ENCODE results near the gene SGSH.
A peak's percentile ranks its signal among the peaks of the same experiment; 100 is the strongest.
"Not testable (repeated sequence)": the region's sequence is repeated elsewhere in the genome, so short reads cannot be mapped to it uniquely, and the experiment has no call there.

The SGSH gene

GRCh38 chr17:80253631-80254395 lies 33.7 kb upstream of the SGSH start:
- DNase-seq (ENCODE audit: low read depth in 1 of 2, low spot score in 1 of 2): no peak

GRCh38 chr17:80252871-80253270 lies 32.7 kb upstream of the SGSH start:
- peak; percentile 73 to 76 for DNase-seq (ENCODE audit: low read depth in 1 of 2, low spot score in 1 of 2)

GRCh38 chr17:80251966-80252365 lies 31.8 kb upstream of the SGSH start:
- DNase-seq (ENCODE audit: low read depth in 1 of 2, low spot score in 1 of 2): no peak

GRCh38 chr17:80248894-80249710 lies 29.0 kb upstream of the SGSH start:
- no peak for DNase-seq (ENCODE audit: low read depth in 1 of 2, low spot score in 1 of 2)

- no peak for DNase-seq (ENCODE audit: low read depth in 1 of 2, low spot score in 1 of 2)
Observed at GRCh38 chr17:80248001-80248893, 28.1 kb upstream of the SGSH start.

- DNase-seq (ENCODE audit: low read depth in 1 of 2, low spot score in 1 of 2): no peak
Observed at GRCh38 chr17:80247561-80247960, 27.4 kb upstream of the SGSH start.

- no peak for DNase-seq (ENCODE audit: low read depth in 1 of 2, low spot score in 1 of 2)
Observed at GRCh38 chr17:80246726-80247125, 26.6 kb upstream of the SGSH start.

GRCh38 chr17:80246266-80246681 lies 26.1 kb upstream of the SGSH start:
- DNase-seq (ENCODE audit: low read depth in 1 of 2, low spot score in 1 of 2): no peak

- no peak for DNase-seq (ENCODE audit: low read depth in 1 of 2, low spot score in 1 of 2)
Observed at GRCh38 chr17:80245566-80246265, 25.6 kb upstream of the SGSH start.

- DNase-seq (ENCODE audit: low read depth in 1 of 2, low spot score in 1 of 2): no peak
Observed at GRCh38 chr17:80244871-80245509, 24.9 kb upstream of the SGSH start.

- not testable (repeated sequence) for DNase-seq (ENCODE audit: low read depth in 1 of 2, low spot score in 1 of 2)
Observed at GRCh38 chr17:80244448-80244847, 24.3 kb upstream of the SGSH start.

- no peak for DNase-seq (ENCODE audit: low read depth in 1 of 2, low spot score in 1 of 2)
Observed at GRCh38 chr17:80243526-80244433, 23.6 kb upstream of the SGSH start.

- no peak for DNase-seq (ENCODE audit: low read depth in 1 of 2, low spot score in 1 of 2)
Observed at GRCh38 chr17:80242505-80242904, 22.4 kb upstream of the SGSH start.

GRCh38 chr17:80237386-80237785 lies 17.3 kb upstream of the SGSH start:
- no peak for DNase-seq (ENCODE audit: low read depth in 1 of 2, low spot score in 1 of 2)

GRCh38 chr17:80236911-80237310 lies 16.8 kb upstream of the SGSH start:
- no peak for DNase-seq (ENCODE audit: low read depth in 1 of 2, low spot score in 1 of 2)

GRCh38 chr17:80233202-80233601 lies 13.1 kb upstream of the SGSH start:
- DNase-seq (ENCODE audit: low read depth in 1 of 2, low spot score in 1 of 2): no peak

- DNase-seq (ENCODE audit: low read depth in 1 of 2, low spot score in 1 of 2): no peak
Observed at GRCh38 chr17:80232438-80232837, 12.3 kb upstream of the SGSH start.

- DNase-seq (ENCODE audit: low read depth in 1 of 2, low spot score in 1 of 2): no peak
Observed at GRCh38 chr17:80229011-80229410, 8.9 kb upstream of the SGSH start.

GRCh38 chr17:80228477-80228876 lies 8.3 kb upstream of the SGSH start:
- DNase-seq (ENCODE audit: low read depth in 1 of 2, low spot score in 1 of 2): no peak

Measured in stimulated activated CD4-positive, alpha-beta T cell treated with anti-CD3 and anti-CD28 coated beads, Interleukin-15, amount 100 ng/mL, for 1 hour (primary cell).